ENCODE results near the gene SIL1.

GRCh38 chr5:138911441-138911840 lies 286.7 kb downstream of the SIL1 start:
- no peak for TF ChIP-seq CTCF (IDR thresholded peaks at IDR 0.05)
- no peak for TF ChIP-seq MAZ (IDR thresholded peaks at IDR 0.05; ENCODE audit: borderline replicate concordance, low read depth, low read length)
- TF ChIP-seq POLR2A (IDR thresholded peaks at IDR 0.05; ENCODE audit: low read length): no peak
- no peak for TF ChIP-seq BCL3 (IDR thresholded peaks at IDR 0.05)
- no peak for TF ChIP-seq PHF8 (IDR thresholded peaks at IDR 0.05; ENCODE audit: borderline replicate concordance, low read depth)
- no peak for TF ChIP-seq MAX (IDR thresholded peaks at IDR 0.05)
- no peak for TF ChIP-seq BHLHE40 (IDR thresholded peaks at IDR 0.05; ENCODE audit: low read depth, low read length)

Data from A549 (cell line).